ENCODE results near the gene GNB5.

GNB5 gene

GRCh38 chr15:52207191-52207590 lies 16.0 kb upstream of the GNB5 start:
- no peak for DNase-seq (ENCODE audit: low read depth, low spot score)

DNA sequence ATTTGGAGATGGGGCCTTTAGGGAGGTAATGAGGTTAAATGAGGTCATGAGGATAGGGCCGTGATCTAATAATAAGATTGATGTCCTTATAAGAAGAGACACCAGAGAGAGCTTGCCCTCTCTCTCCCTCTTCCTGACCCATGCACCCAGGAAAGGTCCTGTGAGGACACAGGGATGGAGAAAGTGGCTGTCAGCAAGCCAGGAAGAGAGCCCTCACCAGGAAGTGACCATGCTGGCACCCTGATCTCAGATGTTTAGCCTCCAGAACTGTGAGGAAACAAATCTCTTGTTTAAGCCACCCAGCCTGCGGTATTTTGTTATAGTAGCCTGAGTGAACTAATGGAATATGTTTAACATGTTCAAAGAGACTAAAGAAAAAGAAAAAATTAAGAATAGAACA lies 15.3 kb upstream of the GNB5 start:
- no peak for DNase-seq (ENCODE audit: low read depth, low spot score)

GRCh38 chr15:52204657-52205056 lies 13.5 kb upstream of the GNB5 start:
- DNase-seq (ENCODE audit: low read depth, low spot score) = no peak

GRCh38 chr15:52200831-52201365 lies 9.7 kb upstream of the GNB5 start:
- DNase-seq (ENCODE audit: low read depth, low spot score) = no peak

DNA sequence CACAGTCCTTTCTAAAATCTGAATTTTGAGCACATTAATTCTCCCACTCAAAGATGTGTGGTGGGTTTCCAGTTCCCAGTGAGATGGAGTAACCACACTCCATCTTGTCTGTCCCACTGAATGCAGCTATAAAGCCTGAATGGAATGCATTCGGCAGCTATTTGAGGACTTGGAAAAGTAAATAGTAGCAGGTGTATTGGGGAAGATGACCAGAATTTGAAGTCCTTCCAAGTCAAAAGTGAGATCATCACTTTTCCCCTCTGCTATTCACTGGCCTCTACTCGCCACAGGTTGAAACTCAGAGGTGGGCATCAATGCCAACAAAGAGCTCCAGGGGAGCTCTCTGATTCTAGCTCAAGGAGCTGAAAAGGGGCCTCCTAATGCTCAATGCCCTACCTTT lies 8.1 kb upstream of the GNB5 start:
- DNase-seq (ENCODE audit: low read depth, low spot score) = no peak

GRCh38 chr15:52196891-52197290 lies 5.7 kb upstream of the GNB5 start:
- DNase-seq (ENCODE audit: low read depth, low spot score) = no peak

DNA sequence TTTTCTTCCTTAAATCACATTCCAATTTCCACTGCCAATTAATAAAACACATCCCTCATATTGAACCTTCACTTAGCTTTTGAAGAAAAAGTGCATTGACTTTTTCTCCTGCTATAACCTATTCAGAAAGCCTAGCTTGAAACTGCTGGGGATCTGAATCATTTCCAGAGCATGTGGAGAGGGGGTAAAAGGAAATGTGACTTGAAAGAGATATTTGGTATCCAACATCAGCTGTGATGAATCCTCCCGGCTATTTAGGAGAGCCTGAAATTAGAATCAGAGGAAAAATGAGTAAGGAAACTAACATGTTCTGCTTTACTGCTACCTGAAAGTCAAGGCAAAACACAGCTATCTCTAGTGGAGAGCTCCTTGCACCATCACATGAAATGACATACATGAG lies 2.6 kb upstream of the GNB5 start:
- no peak for DNase-seq (ENCODE audit: low read depth, low spot score)

DNA sequence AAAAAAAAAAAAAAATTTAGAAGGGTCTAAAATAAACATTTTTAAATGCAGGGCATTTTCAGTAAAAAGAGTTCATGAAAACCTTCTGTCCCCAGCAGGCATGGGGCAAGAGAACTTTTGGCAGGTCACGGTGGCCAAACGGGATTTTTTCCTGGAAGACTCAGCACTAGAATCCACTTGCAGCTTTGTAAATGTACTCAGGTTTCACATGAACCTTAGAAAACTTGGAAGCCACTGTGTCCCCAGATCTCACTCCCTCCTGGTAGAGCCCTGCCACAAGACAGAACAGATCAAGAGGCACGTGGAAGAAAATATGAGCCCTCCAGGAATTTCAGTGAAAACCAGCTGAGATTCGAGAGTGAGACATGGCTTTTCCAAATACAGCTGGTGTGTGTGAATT lies 2.1 kb upstream of the GNB5 start:
- no peak for DNase-seq (ENCODE audit: low read depth, low spot score)

GRCh38 chr15:52186651-52187486 lies 4.3 kb downstream of the GNB5 start:
- DNase-seq (ENCODE audit: low read depth, low spot score) = no peak

- no peak for DNase-seq (ENCODE audit: low read depth, low spot score)
These were observed 6.0 kb downstream of the GNB5 start for GRCh38 chr15:52185151-52185561.

DNA sequence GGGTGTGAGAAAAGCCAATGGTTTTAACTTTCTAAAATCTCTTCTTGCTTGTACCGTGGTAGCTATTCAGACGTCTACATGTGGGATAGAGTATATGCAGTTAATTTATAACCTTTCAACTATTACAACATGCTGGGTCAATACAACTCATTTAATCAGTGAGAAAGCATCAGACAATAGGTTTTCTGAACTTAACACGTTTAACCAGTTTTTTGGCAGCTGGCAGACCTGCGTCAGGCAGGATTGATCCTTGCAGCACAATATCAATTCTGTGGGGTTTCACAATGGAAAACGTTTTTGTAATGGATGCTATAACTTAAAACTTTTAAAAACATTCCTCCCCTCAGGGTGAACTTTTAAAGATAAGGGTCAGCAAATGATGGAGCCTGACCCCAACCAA lies 6.5 kb downstream of the GNB5 start:
- no peak for DNase-seq (ENCODE audit: low read depth, low spot score)

- no peak for DNase-seq (ENCODE audit: low read depth, low spot score)
These were observed 7.5 kb downstream of the GNB5 start for GRCh38 chr15:52183562-52184173.

DNA sequence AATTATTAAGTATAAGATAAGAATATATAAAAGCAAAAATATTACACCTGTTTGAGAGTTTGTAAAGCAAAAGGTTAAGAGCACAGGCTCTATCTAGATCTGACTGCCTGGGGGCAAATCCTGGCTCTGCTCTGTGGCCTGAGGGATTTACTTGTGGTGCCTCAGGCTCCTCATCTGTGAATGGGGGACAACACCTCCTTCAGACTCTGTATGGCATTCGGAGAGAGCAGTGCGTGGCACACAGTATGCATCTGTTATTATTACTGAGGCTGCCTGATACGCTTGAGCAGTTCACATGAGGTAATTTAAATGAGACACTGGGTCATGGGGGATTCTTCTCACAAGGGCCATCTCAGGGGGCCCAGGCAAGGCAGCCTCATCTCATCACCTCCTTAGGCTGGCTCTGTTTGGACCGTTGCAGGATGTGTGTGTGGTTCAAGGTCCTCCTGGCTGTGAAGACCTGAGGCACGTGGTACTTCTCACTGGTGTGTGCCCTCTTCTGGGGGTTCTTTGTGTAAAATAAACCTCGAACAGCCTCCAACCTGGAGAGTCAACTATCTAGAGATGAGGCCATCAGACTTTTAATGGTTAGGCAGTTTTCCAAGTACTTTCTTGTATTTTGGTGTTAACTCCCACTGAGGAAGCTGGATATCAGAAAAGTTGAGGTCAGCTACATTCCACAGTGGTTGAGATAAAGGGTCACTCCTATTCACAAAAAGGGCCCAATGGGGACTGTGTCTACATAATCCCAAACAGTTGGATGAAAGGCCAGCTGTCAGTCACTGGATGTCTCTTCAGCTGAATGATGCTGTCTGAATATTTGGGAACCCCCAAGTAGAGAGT lies 9.0 kb downstream of the GNB5 start:
- DNase-seq (ENCODE audit: low read depth, low spot score) = no peak

GRCh38 chr15:52180851-52181450 lies 10.2 kb downstream of the GNB5 start:
- no peak for DNase-seq (ENCODE audit: low read depth, low spot score)

DNA sequence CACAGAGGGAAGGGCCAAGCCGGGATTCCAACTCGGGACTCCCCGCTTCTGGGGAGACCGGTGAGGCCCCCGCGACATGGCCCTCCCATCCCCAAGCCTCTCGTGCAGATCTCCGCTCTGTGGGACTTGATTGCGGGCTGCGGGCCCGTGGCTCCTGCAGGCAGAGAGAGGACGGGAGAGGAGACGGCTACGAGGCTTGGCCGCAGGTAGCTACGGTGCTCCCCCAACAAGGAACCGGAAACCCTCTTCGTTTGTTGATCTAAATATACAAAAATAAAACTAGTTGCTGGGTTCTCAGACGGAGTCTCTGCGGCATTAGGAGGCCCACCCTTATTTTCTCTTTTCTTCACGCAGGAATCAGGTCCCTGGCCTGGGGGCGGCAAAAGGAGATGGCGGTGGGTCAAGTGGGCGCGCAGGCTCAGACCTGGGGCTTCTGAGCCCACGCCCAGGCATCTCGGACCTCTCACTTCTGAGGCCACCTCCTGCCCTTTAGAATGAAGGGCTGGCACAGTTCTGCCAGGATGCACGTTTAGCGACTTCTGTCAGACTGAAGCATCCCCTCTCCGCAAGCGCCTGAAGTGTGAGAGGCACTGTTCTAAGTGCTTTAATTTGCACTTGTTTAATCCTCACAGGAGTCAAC lies 10.9 kb downstream of the GNB5 start:
- DNase-seq (ENCODE audit: low read depth, low spot score) = no peak

DNA sequence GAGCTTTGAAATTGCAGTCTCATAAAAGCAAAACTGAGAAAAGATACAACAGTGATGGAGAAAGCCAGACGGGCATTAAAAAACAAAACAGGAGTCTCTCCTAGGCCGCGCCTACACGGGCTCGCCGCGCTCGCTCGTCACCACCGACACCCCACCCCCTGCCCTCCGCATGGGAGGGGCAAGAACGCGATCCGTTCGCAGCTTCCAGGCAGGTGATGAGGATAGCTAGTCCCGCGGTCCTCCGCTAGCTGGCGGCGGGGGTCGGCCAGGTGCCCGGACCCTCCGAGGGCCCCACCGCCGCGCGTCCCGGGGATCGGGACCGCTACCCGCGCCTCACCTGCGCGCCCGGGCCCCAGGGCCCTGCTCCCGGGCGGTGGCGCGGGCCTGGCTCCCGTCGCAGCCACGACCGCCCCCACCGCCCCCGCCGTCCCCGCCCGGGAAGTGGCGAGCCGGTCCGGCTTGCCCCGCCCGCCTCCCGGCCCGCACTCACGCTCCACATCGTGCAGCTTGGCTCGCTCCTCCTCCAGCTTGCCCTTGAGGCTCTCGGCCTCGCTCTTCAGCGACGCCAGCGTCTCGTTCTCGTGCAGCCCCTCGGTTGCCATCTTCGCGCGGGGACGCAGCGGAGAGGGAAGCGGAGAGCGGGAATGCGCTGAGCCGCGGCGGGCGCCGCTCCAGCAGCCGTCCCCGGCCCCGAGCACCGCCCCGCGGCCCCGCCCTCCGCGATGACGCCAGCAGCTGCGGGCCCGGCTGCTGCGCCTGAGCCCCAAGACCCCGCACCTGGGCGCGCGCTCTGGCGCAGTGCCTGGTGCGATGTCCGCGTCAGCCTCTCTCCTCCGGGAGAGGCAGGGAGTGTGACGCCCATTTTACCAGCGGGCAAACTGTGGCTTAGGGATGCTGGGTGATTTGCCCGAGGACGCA lies 11.7 kb downstream of the GNB5 start:
- no peak for DNase-seq (ENCODE audit: low read depth, low spot score)

DNA sequence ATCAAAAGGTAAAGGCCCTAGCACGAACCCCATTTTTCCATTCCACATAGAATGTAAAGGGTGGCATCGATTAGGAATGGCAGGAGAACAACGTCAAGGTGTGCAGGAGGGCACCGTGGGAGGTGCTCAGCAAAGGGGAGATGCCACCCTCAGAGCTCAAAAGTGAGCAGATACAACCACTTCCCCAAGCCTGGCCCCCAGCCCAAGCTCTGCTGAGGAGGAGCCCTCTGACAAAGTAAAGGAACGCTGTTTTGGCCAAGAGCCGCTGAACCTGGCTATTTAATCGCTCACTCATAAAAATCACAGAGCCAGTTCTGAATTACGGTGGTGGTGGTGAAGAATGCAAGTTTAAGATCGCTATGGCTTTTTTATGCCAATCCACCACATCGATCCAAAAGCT lies 12.4 kb downstream of the GNB5 start:
- no peak for DNase-seq (ENCODE audit: low read depth, low spot score)

GRCh38 chr15:52172869-52173268 lies 18.3 kb downstream of the GNB5 start:
- DNase-seq (ENCODE audit: low read depth, low spot score) = no peak

GRCh38 chr15:52171807-52172206 lies 19.4 kb downstream of the GNB5 start:
- DNase-seq (ENCODE audit: low read depth, low spot score) = no peak

DNA sequence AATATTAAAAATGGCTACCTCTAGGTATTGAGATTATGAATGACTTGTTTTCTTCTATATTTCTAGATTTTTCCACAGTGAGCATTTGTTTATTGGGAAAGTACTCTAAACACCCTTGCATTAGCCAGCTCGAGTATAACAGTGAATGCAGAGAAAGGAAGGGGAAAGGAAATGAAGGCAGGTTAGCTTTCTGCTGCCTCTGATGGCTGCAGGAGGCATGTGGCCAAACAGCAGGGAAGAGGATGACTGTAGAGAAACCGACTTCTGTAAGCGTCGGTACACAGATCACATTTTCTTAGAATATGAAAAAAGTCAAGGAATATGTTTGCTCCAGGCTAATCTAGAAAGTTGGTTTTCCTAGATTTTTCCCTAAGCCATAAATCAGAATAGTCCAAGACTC lies 19.8 kb downstream of the GNB5 start:
- DNase-seq (ENCODE audit: low read depth, low spot score) = no peak

Measured in smooth muscle cell of the brain vasculature (primary cell).